ENCODE results near the gene TYRO3. TPM values are rescaled to one million over a fixed set of nuclear protein-coding genes. Genes with fewer than 3 reads are reported as not detected.

TYRO3 gene
- total and polyA plus RNA-seq, 7 donors: 1.4 to 6.6 (median 4.2) TPM

DNA sequence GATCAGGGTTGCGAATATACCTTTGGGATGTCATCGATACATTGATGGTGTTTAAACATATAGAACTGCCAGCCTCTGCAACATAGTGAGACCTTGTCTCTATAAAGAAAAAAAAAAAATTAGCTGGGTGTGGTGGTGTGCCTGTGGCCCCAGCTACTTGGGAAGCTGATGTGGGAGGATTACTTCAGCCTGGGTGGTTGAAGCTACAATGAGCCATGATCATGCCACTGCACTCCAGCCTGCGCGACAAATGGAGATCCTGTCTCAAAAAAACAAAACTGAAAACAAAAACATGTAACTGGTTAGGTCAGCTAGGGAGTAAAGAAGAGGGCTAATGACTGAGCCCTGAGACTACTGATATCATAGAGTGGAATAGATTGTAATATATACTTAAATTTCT lies 70.5 kb downstream of the TYRO3 start:
- DNase-seq: no peak
- H3K27me3 ChIP-seq: no peaks in the 10 kb centered on the region
- no peak overlapping the region for H3K4me3 ChIP-seq
- H3K27ac ChIP-seq: no peak overlapping the region
- TF ChIP-seq POLR2A (IDR thresholded peaks at IDR 0.05) (no peak), EP300 (IDR thresholded peaks at IDR 0.05) (no peak), POLR2AphosphoS5 (IDR thresholded peaks at IDR 0.05) (no peak)
- TF ChIP-seq, protein P1, sequence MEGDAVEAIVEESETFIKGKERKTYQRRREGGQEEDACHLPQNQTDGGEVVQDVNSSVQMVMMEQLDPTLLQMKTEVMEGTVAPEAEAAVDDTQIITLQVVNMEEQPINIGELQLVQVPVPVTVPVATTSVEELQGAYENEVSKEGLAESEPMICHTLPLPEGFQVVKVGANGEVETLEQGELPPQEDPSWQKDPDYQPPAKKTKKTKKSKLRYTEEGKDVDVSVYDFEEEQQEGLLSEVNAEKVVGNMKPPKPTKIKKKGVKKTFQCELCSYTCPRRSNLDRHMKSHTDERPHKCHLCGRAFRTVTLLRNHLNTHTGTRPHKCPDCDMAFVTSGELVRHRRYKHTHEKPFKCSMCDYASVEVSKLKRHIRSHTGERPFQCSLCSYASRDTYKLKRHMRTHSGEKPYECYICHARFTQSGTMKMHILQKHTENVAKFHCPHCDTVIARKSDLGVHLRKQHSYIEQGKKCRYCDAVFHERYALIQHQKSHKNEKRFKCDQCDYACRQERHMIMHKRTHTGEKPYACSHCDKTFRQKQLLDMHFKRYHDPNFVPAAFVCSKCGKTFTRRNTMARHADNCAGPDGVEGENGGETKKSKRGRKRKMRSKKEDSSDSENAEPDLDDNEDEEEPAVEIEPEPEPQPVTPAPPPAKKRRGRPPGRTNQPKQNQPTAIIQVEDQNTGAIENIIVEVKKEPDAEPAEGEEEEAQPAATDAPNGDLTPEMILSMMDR (IDR thresholded peaks at IDR 0.05): no peak
- no peaks in the 10 kb centered on the region for H3K4me1 ChIP-seq
- H3K9me3 ChIP-seq: no peaks in the 10 kb centered on the region
- H3K36me3 ChIP-seq: no peaks in the 10 kb centered on the region
- WGBS, 2 donors: 91 to 97% methylated on average over 4 of the region's 4 CpGs
- intact Hi-C loops (cut with DNase I): no loop called here

DNA sequence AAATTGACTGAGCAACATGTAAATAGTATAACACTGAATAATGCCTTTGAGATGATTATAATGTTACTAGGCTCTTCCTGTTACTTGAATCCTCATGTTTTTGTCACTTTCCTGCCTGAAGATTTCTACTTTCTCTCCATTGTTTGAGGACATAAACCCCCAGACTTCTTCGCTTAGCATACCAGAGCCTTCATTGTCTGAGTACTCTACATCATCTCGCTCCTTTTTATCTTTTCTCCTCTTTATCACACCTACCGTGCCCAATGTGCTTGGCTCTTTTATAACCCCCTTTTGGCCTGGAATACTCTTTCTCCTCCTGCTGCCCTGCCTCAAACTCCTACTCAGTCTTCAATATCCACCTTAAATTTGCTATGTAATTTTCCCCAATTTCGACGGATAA lies 70.9 kb downstream of the TYRO3 start:
- no peaks in the 10 kb centered on the region for H3K9me3 ChIP-seq
- intact Hi-C loops (cut with DNase I): no loop called here

GRCh38 chr15:41630616-41631217 lies 71.7 kb downstream of the TYRO3 start:
- Histone ChIP-seq H3K27ac (no peak overlapping the region), H3K4me3 (no peak overlapping the region), H3K4me1 (no peaks in the 10 kb centered on the region), H3K36me3 (no peaks in the 10 kb centered on the region), H3K27me3 (no peaks in the 10 kb centered on the region), H3K9me3 (no peaks in the 10 kb centered on the region)
- 21 to 54% methylated on average over 3 of the region's 3 CpGs for WGBS, 2 donors
- intact Hi-C loops (cut with DNase I): no loop called here
- TF ChIP-seq, protein P1 (IDR thresholded peaks at IDR 0.05): no peak
- TF ChIP-seq POLR2A (IDR thresholded peaks at IDR 0.05) (no peak), POLR2AphosphoS5 (IDR thresholded peaks at IDR 0.05) (no peak), EP300 (IDR thresholded peaks at IDR 0.05) (no peak)
- DNase-seq: no peak

More for the DNA sequence above, 70.9 kb downstream of the TYRO3 start:
- Histone ChIP-seq H3K4me3 (no peak overlapping the region), H3K27ac (no peak overlapping the region), H3K36me3 (no peaks in the 10 kb centered on the region), H3K4me1 (no peaks in the 10 kb centered on the region), H3K27me3 (no peaks in the 10 kb centered on the region)
- no peak for TF ChIP-seq POLR2AphosphoS5 (IDR thresholded peaks at IDR 0.05)
- TF ChIP-seq POLR2A (IDR thresholded peaks at IDR 0.05): no peak
- TF ChIP-seq, protein P1 (IDR thresholded peaks at IDR 0.05): no peak
- no peak for TF ChIP-seq EP300 (IDR thresholded peaks at IDR 0.05)
- DNase-seq: no peak
- 86 to 87% methylated on average over 5 of the region's 5 CpGs for WGBS, 2 donors

- DNase-seq: no peak
- TF ChIP-seq POLR2A (IDR thresholded peaks at IDR 0.05) (no peak), EP300 (IDR thresholded peaks at IDR 0.05) (no peak), POLR2AphosphoS5 (IDR thresholded peaks at IDR 0.05) (no peak)
- TF ChIP-seq, protein P1 (IDR thresholded peaks at IDR 0.05): no peak
- no peaks in the 10 kb centered on the region for H3K9me3 ChIP-seq
- intact Hi-C loops (cut with DNase I): no loop called here
- 79 to 95% methylated on average over 3 of the region's 3 CpGs for WGBS, 2 donors
- H3K27ac ChIP-seq: no peak overlapping the region
- no peaks in the 10 kb centered on the region for H3K4me1 ChIP-seq
- H3K4me3 ChIP-seq: no peak overlapping the region
- H3K36me3 ChIP-seq: no peaks in the 10 kb centered on the region
- no peaks in the 10 kb centered on the region for H3K27me3 ChIP-seq
Measured at GRCh38 chr15:41631880-41632470, 73.0 kb downstream of the TYRO3 start.

Other genes starting within 250 kb of the TYRO3 start
- gene OIP5, start 226.6 kb upstream of the TYRO3 start, total RNA-seq: 1 to 10 TPM in 1 of 4 donors, under 1 TPM in 1, not detected in 2; 0.71 to 1.1 TPM
- 10 to 100 TPM in 1 of 3 donors, 1 to 10 TPM in 2; 1.8 to 10.8 (median 5.1) TPM for gene OIP5, start 226.6 kb upstream of the TYRO3 start, polyA plus RNA-seq
- gene NUSAP1, start 226.3 kb upstream of the TYRO3 start, total RNA-seq: 10 to 100 TPM in 1 of 4 donors, 1 to 10 TPM in 2, under 1 TPM in 1; 0.16 to 13.7 (median 1.5) TPM
- gene NUSAP1, start 226.3 kb upstream of the TYRO3 start, polyA plus RNA-seq: 10 to 100 TPM in 2 of 3 donors, 1 to 10 TPM in 1; 5.4 to 34.7 (median 10.9) TPM
- gene NDUFAF1, start 156.7 kb upstream of the TYRO3 start, total RNA-seq: 10 to 100 TPM; 13.9 to 17.1 (median 15.4) TPM
- 10 to 100 TPM; 16.2 to 20.8 (median 16.7) TPM for gene NDUFAF1, start 156.7 kb upstream of the TYRO3 start, polyA plus RNA-seq
- 10 to 100 TPM; 30.5 to 35.7 (median 32.2) TPM for gene RTF1, start 142.1 kb upstream of the TYRO3 start, total RNA-seq
- 10 to 100 TPM; 18.6 to 20.4 (median 19.0) TPM for gene RTF1, start 142.1 kb upstream of the TYRO3 start, polyA plus RNA-seq
- 1 to 10 TPM in 2 of 4 donors, under 1 TPM in 1, not detected in 1; 0.49 to 1.4 (median 1.4) TPM for gene ITPKA, start 65.3 kb upstream of the TYRO3 start, total RNA-seq
- 10 to 100 TPM; 11.3 to 52.9 (median 28.4) TPM for gene ITPKA, start 65.3 kb upstream of the TYRO3 start, polyA plus RNA-seq
- gene LTK, start 45.4 kb upstream of the TYRO3 start, total RNA-seq: 1 to 10 TPM in 3 of 4 donors, not detected in 1; 1.6 to 2.5 (median 1.8) TPM
- 1 to 10 TPM; 4.1 to 4.8 (median 4.6) TPM for gene LTK, start 45.4 kb upstream of the TYRO3 start, polyA plus RNA-seq
- gene RPAP1, start 15.0 kb upstream of the TYRO3 start, total RNA-seq: 10 to 100 TPM; 13.8 to 22.2 (median 15.4) TPM
- 10 to 100 TPM in 1 of 3 donors, 1 to 10 TPM in 2; 4.2 to 18.8 (median 4.2) TPM for gene RPAP1, start 15.0 kb upstream of the TYRO3 start, polyA plus RNA-seq
- 10 to 100 TPM; 36.0 to 64.8 (median 60.6) TPM for gene MGA, start 101.2 kb downstream of the TYRO3 start, total RNA-seq
- 1 to 10 TPM; 1.4 to 5.6 (median 2.4) TPM for gene MGA, start 101.2 kb downstream of the TYRO3 start, polyA plus RNA-seq
- 10 to 100 TPM; 15.0 to 42.7 (median 22.3) TPM for gene MAPKBP1, start 215.3 kb downstream of the TYRO3 start, total RNA-seq
- gene MAPKBP1, start 215.3 kb downstream of the TYRO3 start, polyA plus RNA-seq: 1 to 10 TPM; 2.3 to 9.5 (median 3.0) TPM